GM18870 (cell line): ENCODE measurements around the gene ATP1B4.

ENCODE experiments used
- ATAC-seq: cut with Tn5 transposase; IDR thresholded peaks from one replicate; pipeline ENCODE4 v1.9.1; 2021; ENCODE audit warnings: moderate library complexity; ENCODE audit not compliant: unreplicated experiment

The ATP1B4 gene

DNA sequence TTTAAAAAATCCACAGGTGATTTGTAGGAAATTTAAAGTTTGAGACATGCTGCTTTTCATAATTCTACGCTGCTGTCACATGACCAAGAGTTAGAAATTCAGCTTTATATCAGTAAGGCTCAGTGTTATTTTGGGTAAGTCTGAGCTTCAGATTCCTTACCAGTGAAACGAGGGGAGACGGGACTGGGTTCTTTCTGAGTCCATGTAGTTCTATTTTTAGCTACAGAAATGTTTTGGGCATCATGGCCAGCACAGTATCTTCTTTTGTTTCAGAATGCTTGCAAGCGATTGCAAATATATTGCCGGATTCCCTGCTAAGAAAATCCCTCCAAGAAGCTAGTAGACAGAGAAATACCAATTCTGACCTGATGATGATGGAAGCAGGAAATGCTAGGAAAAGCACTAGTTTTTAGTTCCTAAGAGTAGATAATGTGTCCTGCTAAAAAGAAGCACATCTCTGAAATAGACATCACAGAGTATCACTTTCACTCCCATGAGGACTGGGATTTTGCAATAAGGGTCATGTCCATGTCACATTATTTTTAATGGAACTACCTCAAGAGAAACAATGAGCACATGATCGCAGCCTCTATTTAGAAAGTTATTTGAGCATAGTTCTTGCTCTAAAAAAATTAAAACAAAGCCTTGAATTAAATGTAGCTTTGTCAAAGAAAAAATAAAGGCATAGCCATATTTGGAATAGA is 10.9 kb downstream of the ATP1B4 start:
- ATAC-seq: no peak

GRCh38 chrX:120377179-120377578 is 15.3 kb downstream of the ATP1B4 start:
- ATAC-seq: no peak

DNA sequence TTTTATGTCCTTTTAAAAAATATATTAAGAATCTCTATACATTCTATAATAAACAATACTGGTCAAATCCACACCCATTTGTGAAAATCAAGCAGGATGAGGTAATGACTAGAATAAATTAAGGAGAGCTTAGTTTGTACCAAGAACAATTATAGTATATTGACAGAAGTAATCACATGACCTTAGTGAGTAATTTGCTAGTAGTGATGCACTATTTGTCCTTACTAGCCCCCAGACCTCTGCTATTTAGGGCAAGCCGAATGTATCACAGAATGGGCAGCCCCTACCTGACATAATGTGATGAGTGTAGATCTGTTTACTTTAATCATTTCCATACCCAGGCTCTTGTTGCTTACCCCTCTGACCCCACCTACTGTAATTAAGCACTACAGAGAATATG is 15.8 kb downstream of the ATP1B4 start:
- no peak for ATAC-seq

DNA sequence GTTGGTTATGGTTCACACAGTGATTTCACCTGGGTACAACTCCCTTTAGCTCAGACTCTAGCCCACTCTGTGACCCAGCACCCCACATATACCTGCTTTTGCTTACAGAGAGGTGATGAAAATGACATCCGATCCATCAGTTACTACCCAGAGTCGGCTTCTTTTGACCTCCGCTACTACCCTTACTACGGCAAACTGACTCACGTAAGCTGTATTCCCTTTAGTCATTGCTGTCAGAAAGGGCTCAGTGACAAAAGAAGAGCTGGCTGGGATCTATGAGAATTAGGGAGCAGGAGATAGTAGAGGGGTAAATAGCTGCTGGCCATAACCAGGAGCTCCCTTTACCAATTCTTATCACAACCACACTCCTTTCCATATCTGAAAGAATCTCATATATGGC is 16.7 kb downstream of the ATP1B4 start:
- ATAC-seq: no peak

DNA sequence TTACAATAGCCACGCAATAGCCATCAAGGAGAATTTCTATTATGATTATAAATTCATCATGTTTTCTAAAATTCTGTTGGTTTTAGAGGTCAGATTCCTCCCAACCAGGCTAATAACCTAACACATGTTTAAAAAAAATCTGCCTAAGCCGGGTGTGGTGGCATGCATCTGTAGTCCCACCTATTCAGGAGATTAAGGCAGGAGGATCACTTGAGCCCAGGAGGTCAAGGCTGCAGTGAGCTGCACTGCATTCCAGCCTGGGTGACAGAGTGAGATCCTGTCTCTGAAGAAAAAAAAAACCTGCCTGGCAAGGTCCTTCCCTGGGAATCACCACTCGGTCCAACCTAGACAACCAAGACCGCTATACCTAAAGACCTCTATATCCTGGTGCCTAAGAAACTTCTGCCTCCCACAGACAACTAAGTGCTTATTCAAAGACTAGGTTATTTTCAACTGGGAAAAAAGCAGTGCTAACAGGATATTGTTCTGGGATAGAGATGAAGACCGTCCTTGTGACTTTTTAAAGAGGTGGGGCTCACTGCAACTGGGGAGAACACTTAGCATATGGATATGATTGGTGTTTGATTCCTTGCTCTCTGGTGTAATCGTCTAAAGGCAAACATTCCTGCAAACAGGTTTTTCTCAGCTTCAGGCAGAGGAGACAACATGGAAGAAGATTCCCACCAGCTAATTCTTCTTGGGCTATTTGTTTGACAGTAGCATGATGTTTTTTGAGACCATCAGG is 18.2 kb downstream of the ATP1B4 start:
- ATAC-seq: no peak

DNA sequence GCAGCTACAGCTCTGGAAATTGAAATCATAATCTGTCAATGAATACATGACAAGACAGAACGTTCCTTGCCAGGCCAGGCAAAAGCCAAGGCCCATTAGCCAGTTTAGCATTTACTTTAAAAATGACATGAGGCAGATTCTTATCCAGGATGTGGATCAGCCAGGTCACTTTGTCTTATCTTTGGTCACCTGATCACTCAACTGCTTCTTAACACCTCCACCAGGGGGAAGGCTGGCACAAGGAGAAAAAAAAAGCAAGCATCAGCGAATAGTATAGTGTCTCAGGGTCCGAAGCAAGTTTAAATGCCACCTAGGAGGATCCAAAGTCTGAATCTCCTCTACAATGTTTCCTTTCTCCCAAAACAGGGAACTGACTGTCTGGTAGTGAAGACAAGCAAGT is 18.8 kb downstream of the ATP1B4 start:
- peak; percentile 65 for ATAC-seq

DNA sequence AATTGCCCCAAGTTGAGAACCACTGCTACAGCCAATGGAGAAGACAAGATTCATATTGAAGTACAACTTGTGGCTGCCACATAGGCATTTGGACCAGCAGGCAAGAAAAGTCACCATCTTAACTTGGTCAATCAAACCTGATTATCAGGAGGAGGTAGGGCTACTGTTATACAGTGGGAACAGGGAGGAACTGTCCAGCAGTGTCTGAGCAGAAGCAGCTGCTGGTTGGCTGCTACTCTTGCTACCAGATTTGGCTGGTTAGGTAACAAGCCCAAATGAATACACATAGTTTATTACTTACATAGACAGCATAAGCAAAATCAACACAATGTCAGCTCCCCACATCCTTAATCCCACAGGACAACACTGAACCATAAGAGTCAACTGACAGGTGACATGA is 39.4 kb downstream of the ATP1B4 start:
- ATAC-seq: no peak

- no peak for ATAC-seq
Observed at GRCh38 chrX:120402369-120402768, 40.5 kb downstream of the ATP1B4 start.

- ATAC-seq: no peak
Observed at GRCh38 chrX:120406638-120407037, 44.7 kb downstream of the ATP1B4 start.

DNA sequence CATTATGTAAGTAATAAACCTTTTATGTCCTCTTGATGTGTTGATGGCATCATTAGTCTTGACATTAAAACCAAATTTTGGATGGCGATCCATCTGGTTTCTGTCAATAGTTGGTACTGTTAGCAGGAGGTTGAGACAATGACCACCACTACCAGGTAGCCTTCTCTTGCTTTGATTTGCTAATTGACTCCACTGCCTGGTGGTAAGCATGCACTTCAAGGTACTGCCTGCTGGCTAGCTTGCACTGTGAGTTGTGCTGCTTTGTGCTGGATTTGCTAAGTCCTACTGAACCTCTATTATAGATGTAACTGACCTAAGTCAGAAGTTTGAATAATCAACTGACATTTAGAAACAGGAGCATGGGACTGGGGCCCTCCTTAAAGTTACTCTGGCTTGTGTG is 46.3 kb downstream of the ATP1B4 start:
- no peak for ATAC-seq

DNA sequence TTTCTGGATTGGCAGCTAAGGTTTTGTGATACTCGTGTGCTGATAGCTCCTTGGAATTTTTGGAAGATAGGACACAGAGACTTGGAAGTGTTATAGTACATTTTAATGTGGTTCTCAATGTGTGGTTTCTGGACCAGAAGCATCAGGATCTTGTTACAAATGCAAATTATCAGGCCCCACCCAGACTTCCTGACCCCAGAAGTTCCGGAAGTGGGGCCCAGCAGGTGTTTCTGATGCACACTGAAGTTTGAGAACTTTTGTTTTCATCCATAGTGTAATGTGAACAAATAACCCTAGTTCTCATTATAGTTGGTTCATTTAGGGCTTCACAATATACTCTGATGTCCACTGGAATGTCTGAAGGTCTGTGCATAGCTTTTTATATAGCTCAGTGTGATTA is 57.6 kb downstream of the ATP1B4 start:
- no peak for ATAC-seq

DNA sequence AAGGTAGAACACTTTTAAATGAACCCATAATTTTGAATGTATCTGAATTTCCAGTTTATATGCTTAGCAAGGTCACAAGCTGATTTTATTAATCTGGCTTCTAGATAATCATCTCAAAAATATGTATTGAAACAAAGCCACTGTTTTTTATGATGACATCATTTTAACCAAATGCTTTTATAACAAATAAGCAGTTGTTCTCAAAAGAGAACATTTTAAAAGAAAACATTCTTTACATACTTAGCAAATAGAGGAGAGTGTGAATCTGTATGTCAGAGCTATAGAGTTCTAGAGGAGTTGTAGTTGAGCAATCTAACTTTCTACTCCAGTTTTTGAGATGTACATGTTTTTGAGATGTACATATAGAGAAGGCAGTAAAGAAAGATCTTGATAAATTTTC is 64.7 kb downstream of the ATP1B4 start:
- ATAC-seq: no peak

GRCh38 chrX:120428309-120428708 is 66.4 kb downstream of the ATP1B4 start:
- ATAC-seq: no peak

GRCh38 chrX:120429776-120430540 is 68.1 kb downstream of the ATP1B4 start:
- ATAC-seq: peak; percentile 85
